Rectal smooth muscle tissue (tissue), 1 donor: ENCODE results near the gene PTDSS2.
"Not testable (repeated sequence)": the region's sequence is repeated elsewhere in the genome, so short reads cannot be mapped to it uniquely, and the experiment has no call there.

Experiments used
- H3K27ac ChIP-seq: one replicate; pipeline ENCODE4 v1.7.0; 2013; ENCODE audit warnings: low read depth, low read length, inconsistent platforms
- H3K27me3 ChIP-seq: one replicate; pipeline ENCODE4 v1.7.0; 2013; ENCODE audit warnings: low read length; ENCODE audit not compliant: control insufficient read depth, insufficient read depth
- H3K36me3 ChIP-seq: one replicate; pipeline ENCODE4 v1.7.0; 2013; ENCODE audit warnings: low read length; ENCODE audit not compliant: control insufficient read depth, insufficient read depth
- H3K4me1 ChIP-seq: one replicate; pipeline ENCODE4 v1.7.0; 2013; ENCODE audit warnings: low read length; ENCODE audit not compliant: control insufficient read depth, insufficient read depth
- H3K4me3 ChIP-seq: one replicate; pipeline ENCODE4 v1.7.0; 2013; ENCODE audit warnings: low read length
- H3K9ac ChIP-seq: one replicate; pipeline ENCODE4 v1.7.0; 2013; ENCODE audit warnings: low read length

PTDSS2 gene

DNA sequence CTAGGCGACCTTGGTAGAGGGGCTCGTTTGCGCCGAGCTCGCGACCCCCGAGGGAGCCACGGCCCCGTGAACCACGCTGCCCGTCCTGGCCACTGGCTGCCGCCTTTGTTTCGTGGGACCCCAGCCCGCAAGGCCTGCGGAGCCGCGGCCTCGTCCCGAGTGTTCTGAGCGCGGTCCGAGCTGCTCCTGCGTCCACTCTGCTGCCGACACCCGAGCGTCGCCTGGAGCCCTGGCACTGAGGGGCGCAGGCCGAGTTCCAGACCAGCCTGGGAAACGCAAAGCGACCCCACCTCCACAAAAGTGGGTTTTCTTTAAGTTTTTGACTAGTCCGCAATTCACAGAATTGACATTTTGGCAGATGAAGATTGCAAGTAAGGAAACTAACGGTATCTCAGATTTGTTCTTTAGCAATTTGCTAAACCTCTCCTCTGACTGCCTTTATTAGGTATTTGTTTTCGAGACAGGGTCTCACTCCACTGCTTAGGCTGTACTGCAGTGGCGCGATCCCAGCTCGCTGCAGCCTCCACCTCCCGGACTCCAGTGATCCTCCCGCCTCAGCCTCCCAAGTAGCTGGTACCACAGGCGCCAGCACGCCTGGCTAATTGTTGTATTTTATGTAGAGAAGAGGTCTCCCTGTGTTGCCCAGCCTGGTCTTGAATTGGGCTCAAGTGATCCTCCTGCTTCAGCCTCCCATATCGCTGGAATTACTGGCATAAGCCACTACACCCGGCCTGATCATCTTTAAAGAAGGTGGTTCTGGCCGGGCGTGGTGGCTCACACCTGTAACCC is 57.8 kb downstream of the PTDSS2 start:
- H3K4me3 ChIP-seq: peak overlapping the region; percentile 23
- H3K27ac ChIP-seq: peak overlapping the region; percentile 100

GRCh38 chr11:508956-509355 is 58.9 kb downstream of the PTDSS2 start:
- H3K27me3 ChIP-seq: no peaks in the 10 kb centered on the region
- H3K4me3 ChIP-seq: no peak overlapping the region
- H3K36me3 ChIP-seq: peaks cover 8% of the 10 kb centered on the region
- no peak overlapping the region for H3K9ac ChIP-seq
- no peak overlapping the region for H3K27ac ChIP-seq
- H3K4me1 ChIP-seq: peaks cover 14% of the 10 kb centered on the region

More for the DNA sequence above, 57.8 kb downstream of the PTDSS2 start:
- Histone ChIP-seq H3K27me3 (no peaks in the 10 kb centered on the region), H3K4me1 (peaks cover 16% of the 10 kb centered on the region), H3K36me3 (peaks cover 8% of the 10 kb centered on the region), H3K9ac (peak overlapping the region; percentile 30)

DNA sequence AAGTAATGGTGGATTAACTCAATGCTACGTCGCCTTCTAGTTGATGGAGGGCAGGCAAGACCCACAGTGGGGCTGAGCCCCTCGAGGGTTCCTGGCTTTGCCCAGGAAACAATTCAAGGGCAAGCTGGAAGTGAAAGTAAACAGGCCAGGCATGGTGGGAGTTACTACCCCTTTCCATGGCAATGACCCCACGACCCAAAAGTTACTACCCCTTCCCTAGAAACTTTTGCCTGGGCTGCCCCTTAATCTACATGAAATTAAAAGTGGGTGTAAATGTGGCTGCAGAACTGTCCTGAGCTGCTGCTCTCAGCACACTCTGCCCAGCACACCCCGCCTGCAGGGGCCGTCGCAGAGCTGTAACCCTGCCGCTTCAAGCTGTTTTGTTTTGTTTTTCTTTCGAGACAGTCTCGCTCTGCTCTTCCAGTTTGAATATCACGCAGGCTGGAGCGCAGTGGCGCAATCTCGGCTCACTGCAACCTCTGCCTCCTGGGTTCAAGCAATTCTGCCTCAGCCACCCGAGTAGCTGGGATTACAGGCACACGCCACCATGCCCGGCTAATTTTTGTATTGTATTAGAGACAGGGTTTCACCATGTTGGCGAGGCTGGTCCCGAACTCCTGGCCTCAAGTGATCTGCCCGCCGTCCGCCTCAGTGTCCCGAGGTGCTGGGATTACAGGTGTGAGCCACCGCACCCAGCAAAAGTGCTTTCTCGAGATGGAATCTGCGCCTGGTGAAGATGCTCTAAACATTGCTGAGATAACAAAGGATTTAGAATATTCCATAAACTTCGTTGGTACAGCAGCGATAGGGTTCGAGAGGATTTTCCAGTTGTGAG is 62.9 kb downstream of the PTDSS2 start:
- peaks cover under 1% of the 10 kb centered on the region for H3K4me1 ChIP-seq
- H3K9ac ChIP-seq: no peak overlapping the region
- H3K27ac ChIP-seq: no peak overlapping the region
- H3K27me3 ChIP-seq: no peaks in the 10 kb centered on the region
- no peak overlapping the region for H3K4me3 ChIP-seq
- peaks cover 8% of the 10 kb centered on the region for H3K36me3 ChIP-seq

- Histone ChIP-seq H3K36me3 (peaks cover 5% of the 10 kb centered on the region), H3K27ac (no peak overlapping the region), H3K27me3 (no peaks in the 10 kb centered on the region), H3K4me1 (no peaks in the 10 kb centered on the region), H3K4me3 (no peak overlapping the region), H3K9ac (no peak overlapping the region)
These were observed 64.5 kb downstream of the PTDSS2 start for GRCh38 chr11:514606-515005.

- H3K36me3 ChIP-seq: no peaks in the 10 kb centered on the region
- H3K9ac ChIP-seq: no peak overlapping the region
- no peaks in the 10 kb centered on the region for H3K27me3 ChIP-seq
- H3K27ac ChIP-seq: no peak overlapping the region
- H3K4me3 ChIP-seq: no peak overlapping the region
- no peaks in the 10 kb centered on the region for H3K4me1 ChIP-seq
These were observed 65.1 kb downstream of the PTDSS2 start for GRCh38 chr11:515131-515530.

- Histone ChIP-seq H3K27ac (no peak overlapping the region), H3K36me3 (no peaks in the 10 kb centered on the region), H3K4me3 (no peak overlapping the region), H3K27me3 (no peaks in the 10 kb centered on the region), H3K4me1 (no peaks in the 10 kb centered on the region), H3K9ac (no peak overlapping the region)
These were observed 66.3 kb downstream of the PTDSS2 start for GRCh38 chr11:516400-516799.

GRCh38 chr11:516918-517685 is 67.0 kb downstream of the PTDSS2 start:
- H3K4me3 ChIP-seq, H3K27me3 ChIP-seq, H3K36me3 ChIP-seq, H3K9ac ChIP-seq, H3K4me1 ChIP-seq, H3K27ac ChIP-seq: not testable (repeated sequence)

DNA sequence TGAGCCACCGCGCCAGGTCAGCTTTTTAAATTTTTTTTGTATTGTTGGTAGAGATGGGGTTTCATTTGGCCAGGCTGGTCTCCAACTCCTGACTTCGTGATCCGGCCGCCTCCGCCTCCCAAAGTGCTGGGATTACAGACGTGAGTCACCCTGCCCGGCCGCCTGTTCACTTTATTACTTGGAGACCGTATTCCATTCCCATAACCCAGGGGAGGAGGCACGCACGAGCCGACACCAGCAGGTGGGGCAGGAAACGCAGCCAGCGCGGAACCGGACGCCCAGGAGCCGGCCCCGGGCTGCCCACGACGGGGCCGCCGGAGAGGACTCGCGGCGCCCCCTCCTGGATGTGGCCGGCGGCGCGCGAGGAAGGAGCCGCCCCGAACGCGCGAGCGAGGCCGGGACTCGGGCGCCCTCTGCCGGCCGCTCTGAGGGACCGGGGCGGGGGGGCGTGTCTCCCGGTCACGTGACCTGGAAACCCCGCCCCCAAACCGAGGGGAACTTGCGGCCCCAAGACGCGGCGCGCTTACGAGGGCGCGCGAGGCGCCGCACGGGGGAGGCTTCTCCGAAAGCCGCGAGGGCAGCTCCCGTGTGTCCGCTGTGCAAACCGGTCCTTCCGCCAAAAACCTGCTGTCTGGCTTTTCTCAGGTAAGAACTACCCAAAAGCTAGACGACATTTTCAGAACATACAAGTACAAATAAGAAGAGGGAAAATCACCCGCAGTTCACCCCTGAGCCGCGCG is 68.6 kb downstream of the PTDSS2 start:
- Histone ChIP-seq H3K36me3 (no peaks in the 10 kb centered on the region), H3K27me3 (no peaks in the 10 kb centered on the region), H3K4me3 (peak overlapping the region; percentile 43), H3K9ac (no peak overlapping the region), H3K27ac (peak overlapping the region; percentile 70), H3K4me1 (no peaks in the 10 kb centered on the region)

DNA sequence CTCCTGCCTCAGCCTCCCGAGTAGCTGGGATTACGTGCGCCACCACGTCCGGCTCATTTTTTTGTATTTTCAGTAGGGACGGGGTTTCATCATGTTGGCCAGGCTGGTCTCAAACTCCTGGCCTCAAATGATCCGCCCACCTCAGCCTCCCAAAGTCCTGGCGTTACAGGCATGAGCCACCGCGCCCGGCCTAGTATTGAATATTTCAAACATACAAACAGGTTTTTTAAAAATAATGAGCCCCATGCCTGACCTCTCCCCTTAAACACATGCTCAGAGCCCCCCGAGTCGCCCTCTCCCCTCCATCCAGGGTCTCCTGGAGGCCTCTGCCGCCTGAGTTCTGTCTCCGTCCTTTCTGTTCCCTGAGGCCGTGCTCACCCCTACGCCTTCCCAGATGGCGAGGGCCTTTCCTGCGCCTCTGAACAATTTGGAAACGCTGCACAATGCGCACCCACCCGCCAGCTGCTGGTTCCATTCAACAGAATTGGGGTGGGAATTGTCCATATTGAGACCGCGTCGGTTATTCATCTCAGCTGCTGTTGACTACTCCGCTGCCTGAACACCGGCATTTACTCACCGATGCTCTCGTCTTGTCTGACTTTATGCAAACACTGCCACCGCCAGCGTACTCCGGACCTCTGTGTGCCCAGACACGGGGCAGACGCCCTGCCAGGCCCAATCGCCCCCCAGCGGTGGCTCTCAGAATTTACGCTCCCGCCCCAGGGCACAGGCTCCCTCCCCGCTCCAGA is 70.5 kb downstream of the PTDSS2 start:
- no peak overlapping the region for H3K4me3 ChIP-seq
- no peaks in the 10 kb centered on the region for H3K27me3 ChIP-seq
- H3K36me3 ChIP-seq: no peaks in the 10 kb centered on the region
- H3K4me1 ChIP-seq: no peaks in the 10 kb centered on the region
- no peak overlapping the region for H3K27ac ChIP-seq
- no peak overlapping the region for H3K9ac ChIP-seq

DNA sequence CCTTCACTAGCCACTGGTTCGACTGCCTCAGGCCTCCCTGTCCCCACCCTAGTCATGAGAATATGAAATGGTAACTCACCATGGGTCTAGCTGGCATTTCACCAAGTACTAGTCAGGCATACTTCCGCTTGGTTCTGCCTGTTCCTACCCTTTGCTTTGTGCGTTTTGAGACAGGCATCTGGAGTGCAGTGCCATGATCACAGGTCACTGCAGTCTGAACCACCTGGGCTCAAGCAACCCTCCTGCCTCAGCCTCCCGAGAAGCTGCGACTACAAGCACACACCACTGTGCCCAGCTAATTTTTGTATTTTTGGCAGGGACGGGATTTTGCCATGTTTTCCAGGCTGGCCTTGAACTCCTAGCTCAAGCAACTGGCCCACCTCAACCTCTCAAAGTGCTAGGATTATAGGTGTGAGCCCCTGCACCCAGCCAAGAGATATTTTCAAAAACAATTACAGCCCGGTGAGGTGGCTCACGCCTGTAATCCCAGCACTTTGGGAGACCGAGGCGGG is 71.2 kb downstream of the PTDSS2 start:
- no peaks in the 10 kb centered on the region for H3K4me1 ChIP-seq
- no peaks in the 10 kb centered on the region for H3K27me3 ChIP-seq
- no peaks in the 10 kb centered on the region for H3K36me3 ChIP-seq
- H3K4me3 ChIP-seq: no peak overlapping the region
- no peak overlapping the region for H3K27ac ChIP-seq
- no peak overlapping the region for H3K9ac ChIP-seq

DNA sequence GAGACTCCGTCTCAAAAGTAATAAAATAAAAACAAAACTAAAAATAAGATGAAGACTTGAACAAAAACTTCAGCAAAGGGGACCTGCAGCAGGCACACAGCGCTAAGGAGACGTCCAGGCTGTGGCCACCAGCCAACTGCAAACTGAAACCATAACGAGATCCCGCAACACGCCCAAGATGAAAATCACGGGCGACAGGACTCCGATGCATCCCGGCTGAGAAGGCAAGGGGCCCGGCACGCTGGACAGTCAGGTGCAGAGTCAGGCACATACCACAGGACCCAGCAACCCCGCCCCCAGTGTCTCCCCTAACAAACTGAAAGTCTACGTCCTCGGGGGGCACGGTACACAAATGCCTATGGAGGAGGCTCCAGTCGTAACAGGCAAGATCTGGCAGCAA is 76.1 kb downstream of the PTDSS2 start:
- H3K4me1 ChIP-seq: no peaks in the 10 kb centered on the region
- H3K4me3 ChIP-seq: no peak overlapping the region
- H3K36me3 ChIP-seq: no peaks in the 10 kb centered on the region
- no peaks in the 10 kb centered on the region for H3K27me3 ChIP-seq
- H3K9ac ChIP-seq: no peak overlapping the region
- H3K27ac ChIP-seq: no peak overlapping the region
